Adrenal gland (tissue), 12 donors: ENCODE results near the gene COL26A1. TPM values are rescaled to one million over a fixed set of nuclear protein-coding genes. Genes with fewer than 3 reads are reported as not detected.

Experiments
- DNase-seq, 7 donors: peaks; one replicate each; pipeline ENCODE4 v3.0.0-alpha.2; 2019 to 2020
- H3K27ac ChIP-seq, 5 donors: fragments of 200-600 bp; sonication (generic) in 4 of 5; 1 replicate in 3 of 5; 2 replicates in 2 of 5; pipeline versions ENCODE4 v1.5.1 to v1.8.0; 2016 to 2020; ENCODE audit warnings: mild to moderate bottlenecking in 1 of 5
- H3K27me3 ChIP-seq: fragments of 200-600 bp; 2 replicates; pipeline ENCODE4 v1.8.0; 2021
- H3K36me3 ChIP-seq, 2 donors: fragments of 200-600 bp; replicated peaks in 1 of 2; 1 replicate in 1 of 2; 2 replicates in 1 of 2; pipeline versions ENCODE4 v1.5.1 to v1.8.0; 2018 to 2022
- H3K4me1 ChIP-seq, 2 donors: fragments of 200-600 bp; replicated peaks in 1 of 2; 1 replicate in 1 of 2; 2 replicates in 1 of 2; pipeline versions ENCODE4 v1.5.1 to v1.8.0; 2018 to 2021
- H3K4me3 ChIP-seq, 4 donors: fragments of 200-600 bp; sonication (generic) in 3 of 4; one replicate each; pipeline ENCODE4 v1.5.1; 2016 to 2018
- H3K9me3 ChIP-seq, 3 donors: fragments of 200-600 bp; sonication (generic) in 1 of 3; replicated peaks in 1 of 3; 1 replicate in 2 of 3; 2 replicates in 1 of 3; pipeline versions ENCODE4 v1.5.1 to v1.8.0; 2016 to 2021
- CTCF ChIP-seq, 6 experiments: fragments of 450-650 bp in 4 of 6; fragments of 200-600 bp in 2 of 6; sonication (generic) in 1 of 6; IDR thresholded peaks; 1 replicate in 5 of 6; 2 replicates in 1 of 6; pipeline versions ENCODE4 v1.5.1 to v1.8.0; 2016 to 2021; ENCODE audit warnings: antibody characterized with exemption in 6 of 6, mild to moderate bottlenecking in 2 of 6, moderate library complexity in 1 of 6
- POLR2A ChIP-seq, 2 donors: fragments of 450-650 bp; IDR thresholded peaks; one replicate each; pipeline ENCODE4 v1.6.1; 2017; ENCODE audit warnings: antibody characterized with exemption in 2 of 2, mild to moderate bottlenecking in 2 of 2, moderate library complexity in 1 of 2
- WGBS, 4 donors: extraction: QIAGEN DNeasy Blood & Tissue Kit in 2 of 4; methylation state at CpG; one replicate each; pipeline versions ENCODE4 v1.1.5 to v1.1.7; 2013 to 2017; 5-methylcytosine and 5-hydroxymethylcytosine counted together
- intact Hi-C, 2 donors: fragments of 100-400 bp; cut with DNase I; formaldehyde crosslinking; loops; one replicate each; pipeline versions ENCODE4 v1.14.1 to v1.15.0; 2022 to 2023
- polyA plus RNA-seq, 3 donors: library from polyadenylated mRNA; stranded (reverse); fragments of 200-250 nt in 2 of 3; fragments of 350-450 nt in 1 of 3; fragmentation: Illumina TruSeq in 1 of 3; extraction: RNeasy Lipid Tissue Mini Kit (QIAGEN cat#74804) in 1 of 3; gene quantifications; one replicate each; pipeline ENCODE4 v1.2.3, GENCODE V29; 2013 to 2014
- total RNA-seq, 9 donors: library from RNA; depleted of rRNA in 4 of 9; stranded (reverse); fragments of >200 nt in 4 of 9; fragments of 120-200 nt in 1 of 9; fragmentation: NEBNext Ultra II Directional in 1 of 9; extraction: Animal tissue kit (Norgen Biotek cat#: 25700) in 1 of 9; gene quantifications; one replicate each; pipeline versions ENCODE4 v1.1.0 to v1.2.4, GENCODE V29; 2013 to 2023
- donor health status: healthy with polysubstance abuse.
- donor health status: Bipolar disorder and iron deficiency.
- donor health status: DM: yes; HTN: yes; CAD: no.
- donor health status: DM: no; HTN: no; CAD: no.
- donor health status: DM: no; HTN: no; CAD: no.
- donor health status: DM: yes; HTN: yes; CAD: no.

Gene COL26A1
- total and polyA plus RNA-seq, 12 donors = 0.64 to 18.8 (median 4.6) TPM

DNA sequence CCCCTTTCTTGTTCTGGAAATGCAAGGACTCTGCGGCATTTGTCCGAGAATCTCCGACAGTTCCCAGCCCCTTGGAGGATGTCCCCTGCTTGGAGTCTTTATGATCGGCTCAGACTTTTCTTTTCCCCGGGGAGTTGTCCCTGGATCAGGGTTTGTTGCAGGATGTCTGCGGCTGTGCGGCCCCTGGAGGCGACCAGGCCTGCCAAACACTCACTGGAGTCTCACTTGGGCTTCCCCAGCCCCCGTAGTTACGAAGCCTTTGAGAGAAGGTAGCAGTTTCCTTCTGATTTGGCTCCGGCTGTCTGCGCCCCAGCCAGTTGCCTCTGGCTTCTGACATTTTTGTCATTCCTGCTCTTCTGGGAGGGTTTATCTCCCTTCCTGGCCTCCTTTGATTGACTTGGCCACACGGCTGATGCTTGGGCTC is 16.1 kb downstream of the COL26A1 start:
- Histone ChIP-seq H3K27ac (no peak overlapping the region), H3K9me3 (no peaks in the 10 kb centered on the region), H3K36me3 (no peaks in the 10 kb centered on the region), H3K27me3 (no peaks in the 10 kb centered on the region), H3K4me1 (no peaks in the 10 kb centered on the region), H3K4me3 (no peak overlapping the region)
- intact Hi-C loops = no loop called here
- TF ChIP-seq POLR2A (IDR thresholded peaks at IDR 0.05) (no peak), CTCF (IDR thresholded peaks at IDR 0.05) (no peak)
- WGBS, 4 donors = 68 to 74% (median 73%) methylated on average over 13 of the region's 13 CpGs
- DNase-seq = no peak

DNA sequence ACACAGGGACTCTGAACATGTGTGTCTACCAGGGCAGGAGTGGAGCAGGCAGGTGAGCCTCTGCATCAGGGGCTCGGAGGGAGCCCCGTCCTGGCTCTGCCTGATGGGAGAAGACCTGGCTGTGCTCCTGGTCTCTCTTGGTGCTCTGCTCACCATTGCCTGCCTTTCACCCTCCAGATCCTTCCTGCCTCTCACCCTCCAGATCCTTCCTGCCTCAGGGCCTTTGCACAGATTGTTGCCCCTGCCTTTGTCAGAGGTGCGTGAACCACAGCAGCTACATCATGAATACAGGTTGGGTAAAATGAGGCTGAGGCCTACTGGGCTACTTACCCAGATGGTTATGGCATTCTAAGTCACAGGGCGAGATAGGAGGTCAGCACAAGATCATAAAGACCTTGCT is 16.6 kb downstream of the COL26A1 start:
- TF ChIP-seq CTCF (IDR thresholded peaks at IDR 0.05) (no peak), POLR2A (IDR thresholded peaks at IDR 0.05) (no peak)
- no peak overlapping the region for H3K4me3 ChIP-seq
- 94 to 100% (median 96%) methylated on average over 4 of the region's 4 CpGs for WGBS, 4 donors

DNA sequence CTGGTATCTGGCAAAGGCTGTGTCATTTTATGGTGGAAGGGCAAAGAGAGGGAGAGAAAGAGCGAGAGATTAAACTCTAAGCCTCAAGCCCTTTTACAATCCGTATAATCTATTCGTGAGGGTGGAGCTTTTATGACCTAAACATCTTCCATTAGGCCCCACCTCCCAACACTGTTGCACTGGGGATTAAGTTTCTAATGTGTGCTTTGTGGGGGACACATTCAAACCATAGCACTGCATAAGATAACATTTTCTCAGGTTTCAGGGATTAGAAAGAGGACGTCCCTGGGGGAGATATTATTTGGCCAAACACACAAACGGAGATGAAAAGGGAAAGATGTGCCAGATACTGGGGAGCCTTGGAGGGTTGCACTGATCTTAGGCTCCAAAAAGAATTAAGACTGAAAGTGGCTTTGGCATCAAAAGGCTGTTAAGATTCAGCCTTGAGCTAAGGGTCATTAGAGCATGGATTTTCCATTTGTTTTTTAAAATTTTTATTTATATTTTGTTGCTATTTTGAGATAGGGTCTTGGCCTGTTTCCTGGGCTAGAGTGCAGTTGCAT is 19.0 kb downstream of the COL26A1 start:
- H3K4me3 ChIP-seq = no peak overlapping the region
- intact Hi-C loops = no loop called here
- no peaks in the 10 kb centered on the region for H3K36me3 ChIP-seq
- no peaks in the 10 kb centered on the region for H3K4me1 ChIP-seq
- TF ChIP-seq POLR2A (IDR thresholded peaks at IDR 0.05) (no peak), CTCF (IDR thresholded peaks at IDR 0.05) (no peak)
- DNase-seq = no peak
- no peak overlapping the region for H3K27ac ChIP-seq
- no peaks in the 10 kb centered on the region for H3K9me3 ChIP-seq
- no peaks in the 10 kb centered on the region for H3K27me3 ChIP-seq
- 62 to 65% (median 62%) methylated on average over 5 of the region's 5 CpGs for WGBS, 4 donors

More for the DNA sequence above, 16.6 kb downstream of the COL26A1 start:
- H3K36me3 ChIP-seq = no peaks in the 10 kb centered on the region
- no peak overlapping the region for H3K27ac ChIP-seq
- no peaks in the 10 kb centered on the region for H3K9me3 ChIP-seq
- intact Hi-C loops = no loop called here
- H3K4me1 ChIP-seq = no peaks in the 10 kb centered on the region
- H3K27me3 ChIP-seq = no peaks in the 10 kb centered on the region
- DNase-seq = no peak

DNA sequence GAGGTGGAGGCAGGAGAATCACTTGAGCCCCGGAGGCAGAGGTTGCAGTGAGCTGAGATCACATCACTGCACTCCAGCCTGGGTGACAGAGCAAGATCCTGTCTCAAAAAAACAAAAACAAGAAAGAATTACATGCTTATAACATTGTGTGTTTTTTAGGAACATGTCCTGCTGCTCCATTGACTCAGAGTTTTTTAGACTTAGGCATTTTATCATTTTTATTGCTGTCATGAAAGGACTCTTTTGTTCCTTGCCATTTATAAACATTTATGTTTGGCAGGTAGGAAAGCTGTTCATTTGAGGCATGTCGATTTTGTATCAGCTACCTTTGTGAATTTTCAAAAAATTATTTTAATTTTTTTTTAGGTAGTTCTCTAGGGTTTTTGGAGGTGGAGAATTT is 20.3 kb downstream of the COL26A1 start:
- WGBS, 4 donors = 46 to 69% (median 58%) methylated on average over 2 of the region's 2 CpGs
- TF ChIP-seq CTCF (IDR thresholded peaks at IDR 0.05) (no peak), POLR2A (IDR thresholded peaks at IDR 0.05) (no peak)
- no peaks in the 10 kb centered on the region for H3K36me3 ChIP-seq
- no peaks in the 10 kb centered on the region for H3K9me3 ChIP-seq
- no peak overlapping the region for H3K27ac ChIP-seq
- no peaks in the 10 kb centered on the region for H3K4me1 ChIP-seq
- intact Hi-C loops = no loop called here
- no peak for DNase-seq
- H3K4me3 ChIP-seq = no peak overlapping the region
- no peaks in the 10 kb centered on the region for H3K27me3 ChIP-seq
